Liver (tissue), 3 donors: ENCODE measurements around the gene TMEM200B.

ENCODE experiments used
- GABPA ChIP-seq, 2 donors: IDR thresholded peaks in 1 of 2; conservative IDR thresholded peaks in 1 of 2; 2 replicates each; pipeline ENCODE4 v1.6.1; 2016; ENCODE audit warnings: antibody characterized with exemption in 2 of 2, mild to moderate bottlenecking in 1 of 2, moderate library complexity in 1 of 2
- HNF4G ChIP-seq: IDR thresholded peaks from 2 replicates; pipeline ENCODE4 v1.6.1; 2016; ENCODE audit warnings: antibody characterized with exemption
- JUND ChIP-seq, 2 donors: IDR thresholded peaks; 2 replicates each; pipeline ENCODE4 v1.6.1; 2016; ENCODE audit warnings: antibody characterized with exemption in 2 of 2
- RAD21 ChIP-seq, 2 donors: IDR thresholded peaks; 2 replicates each; pipeline ENCODE4 v1.6.1; 2016; ENCODE audit warnings: antibody characterized with exemption in 2 of 2, mild to moderate bottlenecking in 2 of 2
- TF ChIP-seq, protein P1 (sequence below): fragments of 150-350 bp; IDR thresholded peaks from 2 replicates; pipeline ENCODE4 v1.5.1; 2017; ENCODE audit warnings: improper control_type of control experiment, low read depth, low read length; ENCODE audit not compliant: missing input control
- TF ChIP-seq, protein P2 (sequence below): IDR thresholded peaks from 2 replicates; pipeline ENCODE4 v1.6.1; 2016; ENCODE audit warnings: antibody characterized with exemption, mild to moderate bottlenecking
- donor health status: healthy.
- donor health status: healthy.

DNA sequence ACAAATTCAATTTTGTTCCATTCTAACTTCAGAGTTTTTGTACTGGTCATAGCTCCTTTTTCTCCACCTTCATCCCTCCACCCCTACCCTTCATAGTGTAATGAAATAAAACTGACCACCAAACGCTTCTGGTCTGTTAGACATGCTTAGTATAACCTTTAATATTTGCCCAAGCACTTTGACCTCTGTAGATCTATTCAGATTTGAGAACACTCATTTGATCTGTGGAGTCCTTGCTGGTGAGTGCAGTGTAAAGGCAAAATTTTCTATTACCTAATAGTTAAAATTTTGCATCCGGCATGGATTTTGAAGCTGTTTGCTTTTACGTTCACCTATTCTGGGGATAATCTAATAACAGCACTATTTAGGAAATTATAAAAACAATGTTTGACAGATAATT lies 41.2 kb downstream of the TMEM200B start:
- TF ChIP-seq, protein P1, sequence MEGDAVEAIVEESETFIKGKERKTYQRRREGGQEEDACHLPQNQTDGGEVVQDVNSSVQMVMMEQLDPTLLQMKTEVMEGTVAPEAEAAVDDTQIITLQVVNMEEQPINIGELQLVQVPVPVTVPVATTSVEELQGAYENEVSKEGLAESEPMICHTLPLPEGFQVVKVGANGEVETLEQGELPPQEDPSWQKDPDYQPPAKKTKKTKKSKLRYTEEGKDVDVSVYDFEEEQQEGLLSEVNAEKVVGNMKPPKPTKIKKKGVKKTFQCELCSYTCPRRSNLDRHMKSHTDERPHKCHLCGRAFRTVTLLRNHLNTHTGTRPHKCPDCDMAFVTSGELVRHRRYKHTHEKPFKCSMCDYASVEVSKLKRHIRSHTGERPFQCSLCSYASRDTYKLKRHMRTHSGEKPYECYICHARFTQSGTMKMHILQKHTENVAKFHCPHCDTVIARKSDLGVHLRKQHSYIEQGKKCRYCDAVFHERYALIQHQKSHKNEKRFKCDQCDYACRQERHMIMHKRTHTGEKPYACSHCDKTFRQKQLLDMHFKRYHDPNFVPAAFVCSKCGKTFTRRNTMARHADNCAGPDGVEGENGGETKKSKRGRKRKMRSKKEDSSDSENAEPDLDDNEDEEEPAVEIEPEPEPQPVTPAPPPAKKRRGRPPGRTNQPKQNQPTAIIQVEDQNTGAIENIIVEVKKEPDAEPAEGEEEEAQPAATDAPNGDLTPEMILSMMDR: no peak
- TF ChIP-seq GABPA (IDR thresholded peaks at IDR 0.05 in 1 of 2, conservative IDR thresholded peaks at IDR 0.05 in 1 of 2) (no peak), HNF4G (no peak), RAD21 (IDR thresholded peaks at IDR 0.05) (peak; percentile 15 to 19), JUND (IDR thresholded peaks at IDR 0.05) (no peak)
- TF ChIP-seq, protein P2, sequence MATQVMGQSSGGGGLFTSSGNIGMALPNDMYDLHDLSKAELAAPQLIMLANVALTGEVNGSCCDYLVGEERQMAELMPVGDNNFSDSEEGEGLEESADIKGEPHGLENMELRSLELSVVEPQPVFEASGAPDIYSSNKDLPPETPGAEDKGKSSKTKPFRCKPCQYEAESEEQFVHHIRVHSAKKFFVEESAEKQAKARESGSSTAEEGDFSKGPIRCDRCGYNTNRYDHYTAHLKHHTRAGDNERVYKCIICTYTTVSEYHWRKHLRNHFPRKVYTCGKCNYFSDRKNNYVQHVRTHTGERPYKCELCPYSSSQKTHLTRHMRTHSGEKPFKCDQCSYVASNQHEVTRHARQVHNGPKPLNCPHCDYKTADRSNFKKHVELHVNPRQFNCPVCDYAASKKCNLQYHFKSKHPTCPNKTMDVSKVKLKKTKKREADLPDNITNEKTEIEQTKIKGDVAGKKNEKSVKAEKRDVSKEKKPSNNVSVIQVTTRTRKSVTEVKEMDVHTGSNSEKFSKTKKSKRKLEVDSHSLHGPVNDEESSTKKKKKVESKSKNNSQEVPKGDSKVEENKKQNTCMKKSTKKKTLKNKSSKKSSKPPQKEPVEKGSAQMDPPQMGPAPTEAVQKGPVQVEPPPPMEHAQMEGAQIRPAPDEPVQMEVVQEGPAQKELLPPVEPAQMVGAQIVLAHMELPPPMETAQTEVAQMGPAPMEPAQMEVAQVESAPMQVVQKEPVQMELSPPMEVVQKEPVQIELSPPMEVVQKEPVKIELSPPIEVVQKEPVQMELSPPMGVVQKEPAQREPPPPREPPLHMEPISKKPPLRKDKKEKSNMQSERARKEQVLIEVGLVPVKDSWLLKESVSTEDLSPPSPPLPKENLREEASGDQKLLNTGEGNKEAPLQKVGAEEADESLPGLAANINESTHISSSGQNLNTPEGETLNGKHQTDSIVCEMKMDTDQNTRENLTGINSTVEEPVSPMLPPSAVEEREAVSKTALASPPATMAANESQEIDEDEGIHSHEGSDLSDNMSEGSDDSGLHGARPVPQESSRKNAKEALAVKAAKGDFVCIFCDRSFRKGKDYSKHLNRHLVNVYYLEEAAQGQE: no peak
